Activated naive CD4-positive, alpha-beta T cell treated with anti-CD3 and anti-CD28 coated beads, Interleukin-2, amount 50 U/mL, for 24 hours (primary cell): ENCODE results near the gene SYNE3.

ENCODE experiments used
- H3K27ac Mint-ChIP-seq: one replicate; pipeline ENCODE4 v1.8.0; 2021; ENCODE audit warnings: mild to moderate bottlenecking, mixed read lengths
- H3K27me3 Mint-ChIP-seq: one replicate; pipeline ENCODE4 v1.8.0; 2021; ENCODE audit warnings: mixed read lengths
- H3K36me3 Mint-ChIP-seq: one replicate; pipeline ENCODE4 v1.8.0; 2021; ENCODE audit warnings: mixed read lengths
- H3K4me1 Mint-ChIP-seq: one replicate; pipeline ENCODE4 v1.8.0; 2021; ENCODE audit warnings: mixed read lengths
- H3K4me3 Mint-ChIP-seq: one replicate; pipeline ENCODE4 v1.8.0; 2021; ENCODE audit warnings: mild to moderate bottlenecking, mixed read lengths
- H3K9me3 Mint-ChIP-seq: one replicate; pipeline ENCODE4 v1.8.0; 2021; ENCODE audit warnings: mixed read lengths

The SYNE3 gene

GRCh38 chr14:95493976-95494375, 22.5 kb downstream of the SYNE3 start:
- no peaks in the 10 kb centered on the region for H3K9me3 Mint-ChIP-seq
- no peak overlapping the region for H3K4me3 Mint-ChIP-seq
- H3K4me1 Mint-ChIP-seq, result peaks cover 57% of the 10 kb centered on the region
- peak overlapping the region; percentile 51 for H3K27ac Mint-ChIP-seq
- H3K27me3 Mint-ChIP-seq, result no peaks in the 10 kb centered on the region
- H3K36me3 Mint-ChIP-seq, result peaks cover 1% of the 10 kb centered on the region

- Mint-ChIP-seq H3K27ac (no peak overlapping the region), H3K9me3 (no peaks in the 10 kb centered on the region), H3K4me1 (peaks cover 52% of the 10 kb centered on the region), H3K4me3 (no peak overlapping the region), H3K36me3 (peaks cover 1% of the 10 kb centered on the region), H3K27me3 (no peaks in the 10 kb centered on the region)
Observed at GRCh38 chr14:95493503-95493902, 22.9 kb downstream of the SYNE3 start.

DNA sequence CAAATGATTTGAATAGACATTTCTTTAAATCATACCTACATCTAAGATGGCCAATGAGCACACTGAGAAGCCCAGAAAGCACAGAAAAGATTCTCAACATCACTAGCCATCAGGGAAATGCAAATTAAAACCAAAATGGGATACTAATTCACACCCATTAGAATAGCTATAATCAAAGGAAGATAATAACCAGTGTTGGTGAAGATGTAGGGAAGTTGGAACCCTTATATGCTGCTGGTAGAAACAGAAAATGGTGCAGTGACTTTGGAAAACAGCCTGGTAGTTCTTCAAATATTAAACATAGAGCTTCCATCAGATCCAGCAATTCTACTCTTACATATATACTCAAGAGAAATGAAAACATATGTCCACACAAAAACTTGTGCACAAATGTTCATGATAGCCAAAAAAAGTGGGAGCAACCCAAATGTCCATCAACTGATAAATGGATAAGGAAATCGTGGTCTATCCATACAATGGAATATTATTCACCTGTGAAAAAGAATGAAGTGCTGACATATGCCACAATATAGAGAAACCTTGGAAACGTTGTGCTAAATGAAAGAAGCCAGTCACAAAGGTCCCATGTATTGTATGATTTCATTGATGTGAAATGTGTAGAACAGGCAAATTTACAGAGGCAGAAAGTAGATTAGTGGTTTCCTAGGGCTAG, 24.4 kb downstream of the SYNE3 start:
- Mint-ChIP-seq H3K36me3 (peaks cover 3% of the 10 kb centered on the region), H3K4me3 (no peak overlapping the region), H3K4me1 (peaks cover 44% of the 10 kb centered on the region), H3K27me3 (no peaks in the 10 kb centered on the region), H3K27ac (no peak overlapping the region), H3K9me3 (no peaks in the 10 kb centered on the region)

GRCh38 chr14:95490727-95491451, 25.6 kb downstream of the SYNE3 start:
- Mint-ChIP-seq H3K9me3 (no peaks in the 10 kb centered on the region), H3K27me3 (no peaks in the 10 kb centered on the region), H3K4me3 (no peak overlapping the region), H3K4me1 (peaks cover 37% of the 10 kb centered on the region), H3K27ac (no peak overlapping the region), H3K36me3 (peaks cover 3% of the 10 kb centered on the region)

DNA sequence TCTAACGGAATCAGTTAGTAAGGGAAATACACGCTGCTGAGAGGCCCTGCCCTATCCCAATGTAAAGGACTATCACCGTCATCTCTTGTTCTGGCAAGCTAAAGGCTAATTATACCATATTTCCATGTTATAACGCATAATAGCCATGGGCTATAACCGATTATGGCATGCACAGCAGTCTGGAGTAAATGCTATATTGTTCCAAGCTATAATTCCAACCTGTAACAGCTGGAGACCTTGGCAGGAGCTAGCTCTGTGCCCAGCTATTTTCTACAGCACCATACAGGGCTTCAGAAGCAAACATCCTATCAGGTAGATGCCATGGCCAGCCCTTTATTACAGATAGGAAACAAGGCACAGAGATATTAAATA, 26.3 kb downstream of the SYNE3 start:
- H3K4me3 Mint-ChIP-seq, result no peak overlapping the region
- H3K36me3 Mint-ChIP-seq, result peaks cover 3% of the 10 kb centered on the region
- no peaks in the 10 kb centered on the region for H3K27me3 Mint-ChIP-seq
- H3K9me3 Mint-ChIP-seq, result no peaks in the 10 kb centered on the region
- H3K4me1 Mint-ChIP-seq, result peaks cover 35% of the 10 kb centered on the region
- no peak overlapping the region for H3K27ac Mint-ChIP-seq

GRCh38 chr14:95489214-95490137, 27.0 kb downstream of the SYNE3 start:
- no peak overlapping the region for H3K4me3 Mint-ChIP-seq
- H3K36me3 Mint-ChIP-seq, result peaks cover 3% of the 10 kb centered on the region
- H3K27me3 Mint-ChIP-seq, result no peaks in the 10 kb centered on the region
- peaks cover 35% of the 10 kb centered on the region for H3K4me1 Mint-ChIP-seq
- no peaks in the 10 kb centered on the region for H3K9me3 Mint-ChIP-seq
- no peak overlapping the region for H3K27ac Mint-ChIP-seq

GRCh38 chr14:95488376-95489213, 27.9 kb downstream of the SYNE3 start:
- Mint-ChIP-seq H3K4me1 (peaks cover 37% of the 10 kb centered on the region), H3K36me3 (peaks cover 2% of the 10 kb centered on the region), H3K27me3 (no peaks in the 10 kb centered on the region), H3K4me3 (no peak overlapping the region), H3K27ac (peak overlapping the region; percentile 12), H3K9me3 (no peaks in the 10 kb centered on the region)

DNA sequence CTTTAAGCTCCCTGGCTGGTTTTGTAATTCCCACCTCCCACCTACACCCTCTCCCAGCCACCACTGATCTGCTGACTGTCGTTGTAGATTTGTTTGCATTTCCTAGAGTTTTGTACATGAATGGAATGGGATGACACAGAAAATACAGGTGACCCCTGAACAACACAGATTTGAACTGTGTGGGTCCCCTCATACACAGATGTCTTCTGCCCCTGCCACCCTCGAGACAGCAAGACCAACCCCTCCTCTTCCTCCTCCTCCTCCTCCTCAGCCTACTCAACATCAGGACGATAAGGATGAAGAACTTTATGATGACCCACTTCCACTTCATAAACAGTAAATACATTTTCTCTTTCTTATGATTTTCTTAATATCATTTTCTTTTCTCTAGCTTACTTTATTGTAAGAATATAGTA, 28.8 kb downstream of the SYNE3 start:
- no peaks in the 10 kb centered on the region for H3K27me3 Mint-ChIP-seq
- H3K4me1 Mint-ChIP-seq, result peaks cover 41% of the 10 kb centered on the region
- H3K9me3 Mint-ChIP-seq, result no peaks in the 10 kb centered on the region
- no peak overlapping the region for H3K4me3 Mint-ChIP-seq
- H3K36me3 Mint-ChIP-seq, result peaks cover 2% of the 10 kb centered on the region
- H3K27ac Mint-ChIP-seq, result no peak overlapping the region

GRCh38 chr14:95486875-95487668, 29.4 kb downstream of the SYNE3 start:
- Mint-ChIP-seq H3K9me3 (no peaks in the 10 kb centered on the region), H3K4me3 (no peak overlapping the region), H3K36me3 (peaks cover 2% of the 10 kb centered on the region), H3K27me3 (no peaks in the 10 kb centered on the region), H3K27ac (no peak overlapping the region), H3K4me1 (peaks cover 41% of the 10 kb centered on the region)

GRCh38 chr14:95485222-95485819, 31.1 kb downstream of the SYNE3 start:
- Mint-ChIP-seq H3K27me3 (no peaks in the 10 kb centered on the region), H3K27ac (no peak overlapping the region), H3K36me3 (peaks cover 2% of the 10 kb centered on the region), H3K4me1 (peaks cover 39% of the 10 kb centered on the region), H3K4me3 (no peak overlapping the region), H3K9me3 (no peaks in the 10 kb centered on the region)

DNA sequence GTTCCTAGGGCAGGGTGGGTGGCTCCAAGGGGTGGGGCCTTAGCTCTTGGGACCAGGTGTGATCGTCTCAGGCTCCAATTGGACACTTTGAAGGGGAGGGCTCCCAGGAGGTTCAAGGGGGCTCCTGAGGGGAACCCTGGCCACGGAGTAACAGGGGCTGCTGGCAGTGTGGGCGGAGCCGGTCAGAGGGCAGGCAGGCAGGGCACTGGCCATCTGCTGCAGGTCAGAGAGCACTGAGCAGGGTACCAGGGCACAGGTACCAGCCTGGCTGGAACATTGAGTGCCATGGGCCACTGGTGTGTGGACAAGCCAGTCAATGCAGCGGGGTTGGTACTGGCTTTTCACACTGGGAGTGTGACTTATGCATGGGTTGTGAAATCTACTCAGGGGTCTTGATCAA, 32.2 kb downstream of the SYNE3 start:
- no peaks in the 10 kb centered on the region for H3K27me3 Mint-ChIP-seq
- H3K9me3 Mint-ChIP-seq, result no peaks in the 10 kb centered on the region
- H3K4me3 Mint-ChIP-seq, result no peak overlapping the region
- peaks cover 2% of the 10 kb centered on the region for H3K36me3 Mint-ChIP-seq
- H3K4me1 Mint-ChIP-seq, result peaks cover 47% of the 10 kb centered on the region
- H3K27ac Mint-ChIP-seq, result no peak overlapping the region

DNA sequence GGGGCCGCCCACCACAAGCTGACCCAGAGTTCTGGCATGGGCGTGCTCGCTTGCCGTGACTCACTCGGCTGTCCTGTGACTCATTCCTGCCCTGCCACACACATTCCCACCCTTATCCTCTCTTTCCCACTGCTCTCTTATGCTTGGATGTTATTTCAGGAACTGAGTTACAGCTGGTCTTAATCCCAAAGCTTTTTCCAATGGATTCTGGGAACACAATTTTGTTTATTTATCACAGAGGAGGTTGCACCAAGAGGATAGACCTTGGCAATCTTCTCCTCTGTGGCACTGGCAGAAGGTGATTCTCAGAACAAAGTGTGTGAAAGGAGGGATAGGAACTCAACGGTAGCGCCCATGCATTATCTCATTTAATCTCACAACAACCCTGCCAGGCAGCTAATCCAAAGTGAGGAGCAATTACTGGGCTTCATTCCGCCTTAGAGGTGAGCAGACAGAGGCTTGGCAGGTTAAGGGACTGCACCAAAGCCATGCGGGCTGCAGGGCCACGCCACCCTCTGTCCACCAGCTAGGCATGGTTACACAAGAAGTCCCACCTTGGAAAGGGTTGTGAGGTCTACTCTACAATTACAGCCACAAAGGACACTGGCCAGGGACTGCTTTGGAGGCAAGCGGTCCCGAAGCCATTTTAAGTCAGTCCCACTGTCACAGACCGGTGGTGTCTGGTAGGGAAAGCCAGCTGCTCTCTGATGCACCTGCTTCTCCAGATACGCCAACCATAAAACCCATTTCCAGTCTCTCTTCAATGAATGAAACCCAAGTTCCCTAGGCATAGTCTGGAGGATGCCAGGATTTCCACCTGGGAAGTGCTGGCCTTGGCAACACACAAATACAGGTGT, 32.9 kb downstream of the SYNE3 start:
- H3K4me3 Mint-ChIP-seq, result no peak overlapping the region
- peaks cover 47% of the 10 kb centered on the region for H3K4me1 Mint-ChIP-seq
- H3K27me3 Mint-ChIP-seq, result no peaks in the 10 kb centered on the region
- peaks cover 2% of the 10 kb centered on the region for H3K36me3 Mint-ChIP-seq
- no peaks in the 10 kb centered on the region for H3K9me3 Mint-ChIP-seq
- H3K27ac Mint-ChIP-seq, result peak overlapping the region; percentile 90

- Mint-ChIP-seq H3K36me3 (peaks cover 2% of the 10 kb centered on the region), H3K9me3 (no peaks in the 10 kb centered on the region), H3K27ac (no peak overlapping the region), H3K27me3 (no peaks in the 10 kb centered on the region), H3K4me3 (no peak overlapping the region), H3K4me1 (peaks cover 49% of the 10 kb centered on the region)
Observed at GRCh38 chr14:95482627-95483308, 33.7 kb downstream of the SYNE3 start.
